HEK293 (cell line): ENCODE data around the gene ALDH3A1.

Experiments
- CTCF ChIA-PET: fragments of 350-600 bp; formaldehyde crosslinking; extraction: SDS; loops from one replicate; lab custom pipeline; 2021; ENCODE audit warnings: antibody characterized with exemption; lab: Yijun Ruan, JAX
- POLR2A ChIA-PET: fragments of 300-600 bp; formaldehyde crosslinking; extraction: SDS; loops from one replicate; lab custom pipeline; 2020; ENCODE audit warnings: antibody characterized with exemption, inconsistent platforms; lab: Yijun Ruan, JAX
- H3K27ac ChIP-seq: fragments of 200-500 bp; sonication (Bioruptor generic); 2 replicates; pipeline ENCODE4 v1.5.1; 2014; ENCODE audit warnings: low read depth, low read length, control low read depth, inconsistent platforms; ENCODE audit errors: extremely low read depth
- H3K36me3 ChIP-seq, 2 experiments: fragments of 200-500 bp in 1 of 2; sonication (Bioruptor generic) in 1 of 2; 1 replicate in 1 of 2; 2 replicates in 1 of 2; pipeline ENCODE4 v1.5.1; 2014 to 2017; ENCODE audit warnings: inconsistent platforms in 2 of 2, low read length in 2 of 2; ENCODE audit not compliant: control insufficient read depth in 2 of 2, insufficient read depth in 1 of 2
- H3K4me1 ChIP-seq: fragments of 200-500 bp; sonication (Bioruptor generic); 2 replicates; pipeline ENCODE4 v1.5.1; 2014; ENCODE audit warnings: mild to moderate bottlenecking, low read length, inconsistent platforms; ENCODE audit not compliant: control insufficient read depth, insufficient read depth
- H3K4me3 ChIP-seq: 2 replicates; pipeline ENCODE4 v1.5.1; 2011; ENCODE audit warnings: low read depth, mild to moderate bottlenecking, control low read depth, low read length, moderate library complexity
- H3K9me3 ChIP-seq: fragments of 200-500 bp; sonication (Bioruptor generic); 2 replicates; pipeline ENCODE4 v1.5.1; 2014; ENCODE audit warnings: low read depth, low read length, inconsistent platforms; ENCODE audit not compliant: control insufficient read depth, insufficient read depth
- BCL11A ChIP-seq: fragments of 450-650 bp; formaldehyde crosslinking; IDR thresholded peaks from 2 replicates; pipeline ENCODE4 v1.5.1; 2016; ENCODE audit warnings: low read depth, missing biosample characterization, missing genetic modification characterization
- FEZF1 ChIP-seq: fragments of 450-650 bp; formaldehyde crosslinking; IDR thresholded peaks from 2 replicates; pipeline ENCODE4 v1.5.1; 2016; ENCODE audit warnings: missing biosample characterization, missing genetic modification characterization
- IKZF3 ChIP-seq: fragments of 450-650 bp; IDR thresholded peaks from 2 replicates; pipeline ENCODE4 v1.5.0; 2018; ENCODE audit warnings: missing biosample characterization, mild to moderate bottlenecking, missing genetic modification characterization, moderate library complexity
- KLF10 ChIP-seq: fragments of 450-650 bp; IDR thresholded peaks from 2 replicates; pipeline ENCODE4 v1.5.1; 2018; ENCODE audit warnings: missing biosample characterization, mild to moderate bottlenecking, missing genetic modification characterization
- SALL2 ChIP-seq: fragments of 450-650 bp; formaldehyde crosslinking; IDR thresholded peaks from 2 replicates; pipeline ENCODE4 v1.5.0; 2017; ENCODE audit warnings: missing biosample characterization, mild to moderate bottlenecking, missing genetic modification characterization, borderline replicate concordance
- SCRT2 ChIP-seq: fragments of 450-650 bp; formaldehyde crosslinking; IDR thresholded peaks from 2 replicates; pipeline ENCODE4 v1.5.1; 2016; ENCODE audit warnings: missing biosample characterization, missing genetic modification characterization
- YY2 ChIP-seq: fragments of 450-650 bp; formaldehyde crosslinking; IDR thresholded peaks from 2 replicates; pipeline ENCODE4 v1.5.1; 2016; ENCODE audit warnings: missing biosample characterization, missing genetic modification characterization
- ZBTB48 ChIP-seq: fragments of 450-650 bp; formaldehyde crosslinking; IDR thresholded peaks from 2 replicates; pipeline ENCODE4 v1.5.1; 2016; ENCODE audit warnings: missing biosample characterization, missing genetic modification characterization
- ZFHX2 ChIP-seq: fragments of 450-650 bp; formaldehyde crosslinking; conservative IDR thresholded peaks from 2 replicates; pipeline ENCODE4 v1.5.1; 2016; ENCODE audit warnings: missing biosample characterization, missing genetic modification characterization
- ZFP37 ChIP-seq: fragments of 450-650 bp; formaldehyde crosslinking; IDR thresholded peaks from 2 replicates; pipeline ENCODE4 v1.5.1; 2016; ENCODE audit warnings: missing biosample characterization, missing genetic modification characterization
- ZIC2 ChIP-seq: fragments of 450-650 bp; formaldehyde crosslinking; IDR thresholded peaks from 2 replicates; pipeline ENCODE4 v1.5.1; 2016; ENCODE audit warnings: missing biosample characterization, missing genetic modification characterization
- ZNF169 ChIP-seq: fragments of 450-650 bp; formaldehyde crosslinking; IDR thresholded peaks from 2 replicates; pipeline ENCODE4 v1.5.1; 2016; ENCODE audit warnings: missing biosample characterization, missing genetic modification characterization
- ZNF175 ChIP-seq: fragments of 450-650 bp; formaldehyde crosslinking; IDR thresholded peaks from 2 replicates; pipeline ENCODE4 v1.5.1; 2016; ENCODE audit warnings: missing biosample characterization, missing genetic modification characterization
- ZNF311 ChIP-seq: fragments of 450-650 bp; formaldehyde crosslinking; IDR thresholded peaks from 2 replicates; pipeline ENCODE4 v1.5.1; 2017; ENCODE audit warnings: missing biosample characterization, missing genetic modification characterization, borderline replicate concordance
- ZNF350 ChIP-seq: fragments of 450-650 bp; formaldehyde crosslinking; IDR thresholded peaks from 2 replicates; pipeline ENCODE4 v1.5.0; 2017; ENCODE audit warnings: missing biosample characterization, mild to moderate bottlenecking, missing genetic modification characterization
- ZNF354C ChIP-seq: fragments of 450-650 bp; formaldehyde crosslinking; IDR thresholded peaks from 2 replicates; pipeline ENCODE4 v1.5.1; 2016; ENCODE audit warnings: missing biosample characterization, missing genetic modification characterization, low read depth, borderline replicate concordance
- ZNF37A ChIP-seq: fragments of 450-650 bp; IDR thresholded peaks from 2 replicates; pipeline ENCODE4 v1.5.1; 2018; ENCODE audit warnings: missing biosample characterization, missing genetic modification characterization
- ZNF391 ChIP-seq: fragments of 450-650 bp; formaldehyde crosslinking; IDR thresholded peaks from 2 replicates; pipeline ENCODE4 v1.5.1; 2016; ENCODE audit warnings: low read depth, missing biosample characterization, missing genetic modification characterization, borderline replicate concordance
- ZNF549 ChIP-seq: fragments of 450-650 bp; IDR thresholded peaks from 2 replicates; pipeline ENCODE4 v1.5.1; 2018; ENCODE audit warnings: missing biosample characterization, missing genetic modification characterization, mild to moderate bottlenecking, inconsistent platforms, moderate library complexity
- ZNF610 ChIP-seq: fragments of 450-650 bp; formaldehyde crosslinking; IDR thresholded peaks from 2 replicates; pipeline ENCODE4 v1.5.1; 2016; ENCODE audit warnings: missing biosample characterization, missing genetic modification characterization, borderline replicate concordance
- ZNF76 ChIP-seq: fragments of 450-650 bp; formaldehyde crosslinking; IDR thresholded peaks from 2 replicates; pipeline ENCODE4; 2016; ENCODE audit warnings: low read depth, missing biosample characterization, missing genetic modification characterization, borderline replicate concordance
- ZNF768 ChIP-seq: fragments of 450-650 bp; formaldehyde crosslinking; IDR thresholded peaks from 2 replicates; pipeline ENCODE4 v1.5.1; 2018; ENCODE audit warnings: missing biosample characterization, mild to moderate bottlenecking, missing genetic modification characterization
- ZXDB ChIP-seq: fragments of 450-650 bp; formaldehyde crosslinking; IDR thresholded peaks from 2 replicates; pipeline ENCODE4 v1.5.1; 2016; ENCODE audit warnings: missing biosample characterization, missing genetic modification characterization
- TF ChIP-seq, protein P1 (sequence below): fragments of 450-650 bp; formaldehyde crosslinking; IDR thresholded peaks from 2 replicates; pipeline ENCODE4 v1.5.1; 2017; ENCODE audit warnings: missing biosample characterization, missing genetic modification characterization
- TF ChIP-seq, protein P2 (sequence below): fragments of 450-650 bp; formaldehyde crosslinking; IDR thresholded peaks from 2 replicates; pipeline ENCODE4 v1.5.1; 2016; ENCODE audit warnings: missing biosample characterization, missing genetic modification characterization

ALDH3A1 gene

DNA sequence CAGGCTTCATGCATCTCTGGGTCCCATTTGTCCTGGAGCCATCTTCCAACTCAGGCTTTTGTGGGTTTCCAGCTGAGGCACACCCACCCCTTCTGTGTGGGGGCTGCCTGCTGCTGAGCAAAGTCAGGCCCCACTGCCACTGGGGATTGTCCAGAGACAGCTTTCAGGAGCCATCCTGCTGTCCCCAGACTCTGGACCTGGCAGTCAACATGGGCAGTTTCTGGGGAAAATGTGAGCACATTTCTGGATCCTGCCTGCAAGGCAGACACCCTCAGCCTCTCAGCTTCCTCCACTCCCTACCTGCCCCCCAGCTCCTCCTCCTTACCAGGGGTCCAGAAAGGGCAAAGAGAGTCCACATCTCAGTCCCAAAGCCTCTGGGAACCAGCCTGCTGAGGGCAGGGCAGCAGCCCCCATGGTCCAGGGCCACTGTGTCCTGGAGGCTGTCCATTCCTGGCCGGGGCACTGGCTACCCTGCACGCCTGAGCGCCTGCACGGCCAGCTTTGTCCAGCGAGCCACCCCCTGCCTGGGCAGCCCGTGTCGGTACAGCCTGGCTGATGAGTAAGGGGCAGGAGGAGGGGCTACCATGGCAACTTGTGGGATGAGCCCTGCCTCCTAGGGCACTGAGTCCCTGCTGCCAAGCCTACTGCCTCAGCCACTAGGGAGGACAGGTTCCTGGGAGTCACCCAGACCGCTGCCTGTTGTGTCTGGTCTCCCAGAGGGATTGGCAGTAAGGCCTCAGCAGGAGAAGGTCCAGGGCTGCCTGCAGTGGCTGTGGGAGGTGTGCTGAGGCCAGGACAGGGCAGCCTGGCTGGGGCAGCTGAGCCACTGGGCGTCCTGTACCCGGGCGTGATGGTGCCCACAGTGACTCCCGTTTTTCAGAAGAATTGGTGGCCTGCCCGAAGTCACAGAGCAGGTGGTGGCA lies 31.7 kb downstream of the ALDH3A1 start, which contains the start of gene SLC47A2:
SLC47A2 (minus strand) TSS at position 477 of the 923 bp plus-strand sequence; CDS start at position 448, 29 bp downstream.
- POLR2A ChIA-PET = no interaction called here
- no peak within 1 kb of the TSS for H3K27ac ChIP-seq
- no peaks in the 10 kb centered on the region for H3K4me1 ChIP-seq
- no peaks in the 10 kb centered on the region for H3K36me3 ChIP-seq
- H3K9me3 ChIP-seq = no peaks in the 10 kb centered on the region
- H3K4me3 ChIP-seq = no peak within 1 kb of the TSS
- CTCF ChIA-PET = interaction anchor here (0.7 to 0.9 kb wide), 2 partner anchors 13 to 354 kb away, joined by 3 read pairs; partner anchors contain the start of gene B9D1
- TF ChIP-seq ZNF354C (tag by site-specific recombination) = no peak
- peak; percentile 90 for TF ChIP-seq ZIC2 (tag by site-specific recombination)
- TF ChIP-seq ZBTB48 = 0 out of 2 replicates have a peak, but pooled peaks have one; percentile 32

DNA sequence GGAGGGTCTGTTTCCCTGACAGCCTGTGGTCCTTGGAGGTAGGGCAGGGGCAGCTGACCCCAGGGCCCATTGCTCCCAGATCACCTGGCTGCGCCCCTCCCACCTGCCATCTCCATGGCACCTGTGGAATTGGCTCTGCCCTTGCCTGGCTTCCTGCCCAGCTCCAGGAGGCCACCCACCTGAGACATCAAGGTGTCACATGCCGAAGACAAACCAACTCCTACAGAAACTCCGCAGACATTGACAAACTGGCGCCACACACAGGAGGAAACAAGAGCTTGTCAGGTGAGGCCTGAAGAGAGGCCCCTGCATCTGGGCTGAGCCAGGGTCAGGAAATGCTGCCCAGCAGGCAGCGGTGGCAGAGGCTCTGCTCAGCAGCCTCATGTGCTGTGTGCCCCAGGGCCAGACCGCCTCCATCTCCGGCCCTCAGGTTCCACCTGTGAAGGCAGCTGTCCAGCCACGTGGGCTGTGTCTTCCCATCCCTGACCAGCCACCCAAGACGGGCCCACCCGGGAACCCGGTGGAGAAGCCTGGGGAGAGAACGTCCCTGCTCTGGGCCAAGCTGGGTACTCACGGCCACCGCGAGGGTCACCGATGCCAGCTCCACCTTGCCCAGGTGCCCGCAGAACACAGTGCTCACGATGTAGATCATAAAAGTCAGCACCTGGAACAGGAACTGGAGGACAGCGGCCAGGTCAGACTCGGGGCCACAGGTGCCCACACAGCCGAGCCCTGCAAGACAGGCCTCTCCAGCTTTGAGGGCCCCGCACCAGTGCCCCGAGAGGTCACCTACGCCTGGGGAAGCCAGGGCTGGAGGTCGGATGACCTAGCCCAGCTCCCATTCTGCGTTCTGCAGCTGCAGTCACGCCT lies 33.3 kb downstream of the ALDH3A1 start:
- ChIA-PET CTCF (interaction anchor here (0.6 kb wide), 1 partner anchor 266 kb away, joined by 3 read pairs; no protein-coding TSS in a partner anchor), POLR2A (interaction anchor here (0.5 to 1.5 kb wide), 2 partner anchors 15 to 66 kb away, joined by 3 to 4 read pairs; partner anchors contain the start of gene ALDH3A2)
- Histone ChIP-seq H3K4me1 (no peaks in the 10 kb centered on the region), H3K9me3 (no peaks in the 10 kb centered on the region), H3K27ac (no peak overlapping the region), H3K36me3 (no peaks in the 10 kb centered on the region), H3K4me3 (no peak overlapping the region)
- TF ChIP-seq YY2 (no peak), SCRT2 (tag by site-specific recombination) (peak; percentile 71), FEZF1 (tag by site-specific recombination) (no peak)

DNA sequence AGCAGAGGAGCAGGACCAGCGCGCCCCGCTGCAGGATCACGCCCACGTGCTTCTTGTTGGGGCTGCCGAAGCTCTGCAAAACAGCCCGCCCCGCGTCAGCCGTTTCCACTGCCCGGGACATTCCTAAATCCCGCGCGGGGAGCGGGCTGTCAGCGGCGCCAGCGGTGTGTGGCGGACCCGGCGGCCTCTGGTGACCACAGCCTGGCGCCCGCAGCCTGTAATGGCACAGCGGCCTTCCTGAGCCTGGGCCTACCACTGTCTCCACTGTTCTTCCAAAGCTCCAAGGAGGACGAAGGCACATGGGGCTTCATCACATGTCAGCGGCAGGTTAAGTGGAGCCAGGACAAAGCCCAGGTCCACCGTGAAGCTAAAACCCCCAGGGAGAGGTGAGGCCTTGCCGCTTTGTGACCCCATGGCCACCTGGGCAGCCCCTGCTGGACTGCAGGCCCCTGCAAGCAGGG lies 34.2 kb downstream of the ALDH3A1 start:
- TF ChIP-seq ZFHX2 (tag by site-specific recombination) = no peak
- TF ChIP-seq ZNF76 (tag by site-specific recombination) = no peak
- TF ChIP-seq ZFP37 (tag by site-specific recombination) = no peak
- no peak for TF ChIP-seq ZNF37A
- TF ChIP-seq, protein P1, sequence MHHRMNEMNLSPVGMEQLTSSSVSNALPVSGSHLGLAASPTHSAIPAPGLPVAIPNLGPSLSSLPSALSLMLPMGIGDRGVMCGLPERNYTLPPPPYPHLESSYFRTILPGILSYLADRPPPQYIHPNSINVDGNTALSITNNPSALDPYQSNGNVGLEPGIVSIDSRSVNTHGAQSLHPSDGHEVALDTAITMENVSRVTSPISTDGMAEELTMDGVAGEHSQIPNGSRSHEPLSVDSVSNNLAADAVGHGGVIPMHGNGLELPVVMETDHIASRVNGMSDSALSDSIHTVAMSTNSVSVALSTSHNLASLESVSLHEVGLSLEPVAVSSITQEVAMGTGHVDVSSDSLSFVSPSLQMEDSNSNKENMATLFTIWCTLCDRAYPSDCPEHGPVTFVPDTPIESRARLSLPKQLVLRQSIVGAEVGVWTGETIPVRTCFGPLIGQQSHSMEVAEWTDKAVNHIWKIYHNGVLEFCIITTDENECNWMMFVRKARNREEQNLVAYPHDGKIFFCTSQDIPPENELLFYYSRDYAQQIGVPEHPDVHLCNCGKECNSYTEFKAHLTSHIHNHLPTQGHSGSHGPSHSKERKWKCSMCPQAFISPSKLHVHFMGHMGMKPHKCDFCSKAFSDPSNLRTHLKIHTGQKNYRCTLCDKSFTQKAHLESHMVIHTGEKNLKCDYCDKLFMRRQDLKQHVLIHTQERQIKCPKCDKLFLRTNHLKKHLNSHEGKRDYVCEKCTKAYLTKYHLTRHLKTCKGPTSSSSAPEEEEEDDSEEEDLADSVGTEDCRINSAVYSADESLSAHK (tag by site-specific recombination) = no peak
- TF ChIP-seq KLF10 (tag by site-specific recombination) = no peak
- TF ChIP-seq BCL11A (tag by site-specific recombination) = no peak
- TF ChIP-seq ZXDB (tag by site-specific recombination) = no peak
- TF ChIP-seq IKZF3 = no peak
- TF ChIP-seq ZNF549 = no peak
- TF ChIP-seq, protein P2, sequence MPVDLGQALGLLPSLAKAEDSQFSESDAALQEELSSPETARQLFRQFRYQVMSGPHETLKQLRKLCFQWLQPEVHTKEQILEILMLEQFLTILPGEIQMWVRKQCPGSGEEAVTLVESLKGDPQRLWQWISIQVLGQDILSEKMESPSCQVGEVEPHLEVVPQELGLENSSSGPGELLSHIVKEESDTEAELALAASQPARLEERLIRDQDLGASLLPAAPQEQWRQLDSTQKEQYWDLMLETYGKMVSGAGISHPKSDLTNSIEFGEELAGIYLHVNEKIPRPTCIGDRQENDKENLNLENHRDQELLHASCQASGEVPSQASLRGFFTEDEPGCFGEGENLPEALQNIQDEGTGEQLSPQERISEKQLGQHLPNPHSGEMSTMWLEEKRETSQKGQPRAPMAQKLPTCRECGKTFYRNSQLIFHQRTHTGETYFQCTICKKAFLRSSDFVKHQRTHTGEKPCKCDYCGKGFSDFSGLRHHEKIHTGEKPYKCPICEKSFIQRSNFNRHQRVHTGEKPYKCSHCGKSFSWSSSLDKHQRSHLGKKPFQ = no peak
- TF ChIP-seq ZNF350 (tag by site-specific recombination) = no peak
- TF ChIP-seq ZNF391 (tag by site-specific recombination) = no peak
- TF ChIP-seq ZNF610 (tag by site-specific recombination) = no peak
- TF ChIP-seq ZNF169 = no peak
- no peak for TF ChIP-seq SALL2
- no peak for TF ChIP-seq ZNF311 (tag by site-specific recombination)
- TF ChIP-seq ZIC2 (tag by site-specific recombination) = no peak
- no peak for TF ChIP-seq ZNF175 (tag by site-specific recombination)
- no peak for TF ChIP-seq ZNF768 (tag by site-specific recombination)
- ChIA-PET CTCF (no interaction called here), POLR2A (interaction anchor here (1.5 kb wide), 1 partner anchor 65 kb away, joined by 4 read pairs; the partner anchor contains the start of gene ALDH3A2)

More for the DNA sequence above, 34.2 kb downstream of the ALDH3A1 start:
- no peaks in the 10 kb centered on the region for H3K9me3 ChIP-seq
- no peak overlapping the region for H3K27ac ChIP-seq
- no peak overlapping the region for H3K4me3 ChIP-seq
- no peaks in the 10 kb centered on the region for H3K4me1 ChIP-seq
- H3K36me3 ChIP-seq = no peaks in the 10 kb centered on the region
